Heart left ventricle (tissue), 16 donors: ENCODE data around the gene EGLN2. TPM values are rescaled to one million over a fixed set of nuclear protein-coding genes. Genes with fewer than 3 reads are reported as not detected.
A peak's percentile ranks its signal among the peaks of the same experiment; 100 is the strongest.

Experiments used
- ATAC-seq, 4 donors: fragments of 200-7000 bp; cut with Tn5 transposase; one replicate each; pipeline ENCODE4 v1.9.1; 2020 to 2022; ENCODE audit warnings: moderate library complexity in 4 of 4, mild to moderate bottlenecking in 3 of 4, moderate number of reproducible peaks in 1 of 4
- DNase-seq, 5 donors: peaks; one replicate each; pipeline ENCODE4 v3.0.0-alpha.2; 2020
- H3K27ac ChIP-seq, 12 donors: fragments of 200-600 bp; sonication (generic) in 4 of 12; one replicate each; pipeline versions ENCODE4 v1.5.0 to v1.8.0; 2016 to 2022; ENCODE audit warnings: mild to moderate bottlenecking in 2 of 12
- H3K27me3 ChIP-seq, 9 donors: fragments of 200-600 bp; sonication (generic) in 2 of 9; one replicate each; pipeline versions ENCODE4 v1.5.1 to v1.8.0; 2016 to 2022; ENCODE audit warnings: mild to moderate bottlenecking in 3 of 9
- H3K36me3 ChIP-seq, 9 donors: fragments of 200-600 bp; sonication (generic) in 2 of 9; one replicate each; pipeline versions ENCODE4 v1.5.0 to v1.8.0; 2018 to 2022; ENCODE audit warnings: mild to moderate bottlenecking in 2 of 9
- H3K4me1 ChIP-seq, 12 donors: fragments of 200-600 bp; sonication (generic) in 4 of 12; one replicate each; pipeline versions ENCODE4 v1.5.0 to v1.8.0; 2016 to 2022; ENCODE audit warnings: mild to moderate bottlenecking in 3 of 12
- H3K4me3 ChIP-seq, 12 donors: fragments of 200-600 bp; sonication (generic) in 4 of 12; one replicate each; pipeline versions ENCODE4 v1.5.0 to v1.8.0; 2017 to 2022; ENCODE audit warnings: mild to moderate bottlenecking in 9 of 12, moderate library complexity in 4 of 12
- H3K9me3 ChIP-seq, 12 donors: fragments of 200-600 bp; sonication (generic) in 4 of 12; one replicate each; pipeline versions ENCODE4 v1.5.0 to v1.8.0; 2016 to 2022; ENCODE audit warnings: mild to moderate bottlenecking in 1 of 12
- POLR2A ChIP-seq, 2 donors: fragments of 450-650 bp; IDR thresholded peaks; one replicate each; pipeline ENCODE4 v1.6.1; 2017; ENCODE audit warnings: antibody characterized with exemption in 2 of 2, mild to moderate bottlenecking in 2 of 2, moderate library complexity in 2 of 2
- WGBS, 4 donors: extraction: QIAGEN DNeasy Blood & Tissue Kit in 2 of 4; methylation state at CpG; one replicate each; pipeline versions ENCODE4 v1.1.5 to v1.1.7; 2013 to 2018; 5-methylcytosine and 5-hydroxymethylcytosine counted together
- intact Hi-C, 10 donors: fragments of 100-400 bp; cut with DNase I; formaldehyde crosslinking; loops; one replicate each; pipeline versions ENCODE4 v1.11.1 to v1.14.2; 2022
- polyA plus RNA-seq, 2 donors: library from polyadenylated mRNA; stranded (reverse); fragments of 200-250 nt; gene quantifications; one replicate each; pipeline ENCODE4 v1.2.3, GENCODE V29; 2013
- total RNA-seq, 9 donors: library from RNA; depleted of rRNA in 2 of 9; stranded (reverse); fragments of >200 nt in 2 of 9; fragmentation: NEBNext Ultra II Directional in 3 of 9; extraction: Animal tissue kit (Norgen Biotek cat#: 25700) in 3 of 9; gene quantifications; one replicate each; pipeline versions ENCODE4 v1.1.0 to v1.2.4, GENCODE V29; 2016 to 2023
- TF ChIP-seq, protein P1 (sequence below), 12 donors: fragments of 200-600 bp; sonication (generic) in 4 of 12; IDR thresholded peaks; one replicate each; pipeline versions ENCODE4 v1.5.0 to v1.8.0; 2018 to 2022; ENCODE audit warnings: antibody characterized with exemption in 12 of 12, mild to moderate bottlenecking in 5 of 12
- donor health status: ischemic (EF 13 %, LVEDD 7.1; RV severe dilation, severe dysfunction).
- donor health status: healthy with polysubstance abuse.
- donor health status: DM: no; HTN: yes; CAD: no.
- donor health status: DM: no; HTN: no; CAD: no.
- donor health status: ischemic (EF 25% LVEDD 6.9; RV normal size, moderate dysfunction).
- donor health status: ischemic (EF 25% LVEDD 5.7; RV mildly dilated, moderate dysfunction).
- donor health status: healthy.
- donor health status: DM: yes; HTN: yes; CAD: no.
- donor health status: ischemic (EF 35%, LVEDD 5.7; RV mildly dilated, moderate dysfunction).
- donor health status: nonischemic (EF 11% LVEDD 7.7; RV severe dilation, severe dysfunction).
- donor health status: DM: yes; HTN: yes; CAD: no.
- donor health status: PGD.
- donor health status: ischemic (EF 29% LVEDD 5.4; RV normal size, mild dysfunction).
- donor health status: nonischemic (EF 23%, LVEDD 6.1; RV moderate dilation, normal function).

The EGLN2 gene
- total and polyA plus RNA-seq, 11 donors, result 38.1 to 91.8 (median 50.5) TPM

DNA sequence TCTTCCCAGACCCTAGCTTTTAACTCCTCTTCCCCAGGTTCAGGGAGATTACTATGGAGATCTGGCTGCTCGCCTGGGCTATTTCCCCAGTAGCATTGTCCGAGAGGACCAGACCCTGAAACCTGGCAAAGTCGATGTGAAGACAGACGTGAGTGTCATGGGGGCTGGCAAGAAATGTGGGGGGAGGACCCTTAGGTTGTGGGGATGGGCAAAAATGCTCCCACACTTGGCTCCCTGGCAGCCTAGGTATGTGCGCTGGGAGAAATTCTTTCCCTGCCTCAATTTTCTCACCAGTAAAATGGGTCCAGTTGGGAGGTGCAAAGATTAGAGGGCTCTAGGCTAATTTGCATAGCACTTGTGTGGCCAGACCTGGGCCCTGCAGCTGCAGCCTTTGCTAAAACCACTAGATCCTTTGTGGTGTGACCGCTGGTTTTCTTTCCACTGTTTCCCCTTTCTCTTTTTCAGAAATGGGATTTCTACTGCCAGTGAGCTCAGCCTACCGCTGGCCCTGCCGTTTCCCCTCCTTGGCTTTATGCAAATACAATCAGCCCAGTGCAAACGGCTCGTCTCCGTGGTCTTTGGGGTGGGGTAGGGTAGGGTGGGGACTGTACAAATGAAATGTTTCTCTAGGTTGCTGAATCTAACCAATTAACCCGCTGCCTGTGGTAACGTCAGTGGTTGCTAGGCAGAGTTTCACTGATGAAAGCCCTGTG, 21.9 kb upstream of the EGLN2 start:
- H3K4me1 ChIP-seq, result peaks cover 0 to 25% (median 13%) of the 10 kb centered on the region in 12 donors
- peak; percentile 86 to 91 (median 90) for DNase-seq
- H3K9me3 ChIP-seq, result no peaks in the 10 kb centered on the region
- TF ChIP-seq, protein P1, sequence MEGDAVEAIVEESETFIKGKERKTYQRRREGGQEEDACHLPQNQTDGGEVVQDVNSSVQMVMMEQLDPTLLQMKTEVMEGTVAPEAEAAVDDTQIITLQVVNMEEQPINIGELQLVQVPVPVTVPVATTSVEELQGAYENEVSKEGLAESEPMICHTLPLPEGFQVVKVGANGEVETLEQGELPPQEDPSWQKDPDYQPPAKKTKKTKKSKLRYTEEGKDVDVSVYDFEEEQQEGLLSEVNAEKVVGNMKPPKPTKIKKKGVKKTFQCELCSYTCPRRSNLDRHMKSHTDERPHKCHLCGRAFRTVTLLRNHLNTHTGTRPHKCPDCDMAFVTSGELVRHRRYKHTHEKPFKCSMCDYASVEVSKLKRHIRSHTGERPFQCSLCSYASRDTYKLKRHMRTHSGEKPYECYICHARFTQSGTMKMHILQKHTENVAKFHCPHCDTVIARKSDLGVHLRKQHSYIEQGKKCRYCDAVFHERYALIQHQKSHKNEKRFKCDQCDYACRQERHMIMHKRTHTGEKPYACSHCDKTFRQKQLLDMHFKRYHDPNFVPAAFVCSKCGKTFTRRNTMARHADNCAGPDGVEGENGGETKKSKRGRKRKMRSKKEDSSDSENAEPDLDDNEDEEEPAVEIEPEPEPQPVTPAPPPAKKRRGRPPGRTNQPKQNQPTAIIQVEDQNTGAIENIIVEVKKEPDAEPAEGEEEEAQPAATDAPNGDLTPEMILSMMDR (IDR thresholded peaks at IDR 0.05), result no peak
- TF ChIP-seq POLR2A (IDR thresholded peaks at IDR 0.05), result no peak
- peak overlapping the region; percentile 89 to 100 (median 98) for H3K27ac ChIP-seq
- peak; percentile 81 to 90 (median 86) for ATAC-seq
- peaks cover 0 to 8% (median 0%) of the 10 kb centered on the region in 9 donors for H3K36me3 ChIP-seq
- H3K27me3 ChIP-seq, result no peaks in the 10 kb centered on the region
- intact Hi-C loops, result loop anchor here in 2 of 10 donors (1.0 to 2.0 kb wide), 2 partner anchors 26 to 114 kb away; partner anchors contain the start of genes ACTMAP (in 1 of the 2) and SNRPA (in 1 of the 2)
- WGBS, 4 donors, result 12 to 13% (median 13%) methylated on average over 12 to 13 of the region's 13 CpGs
- peak overlapping the region; percentile 47 to 94 (median 74) for H3K4me3 ChIP-seq

DNA sequence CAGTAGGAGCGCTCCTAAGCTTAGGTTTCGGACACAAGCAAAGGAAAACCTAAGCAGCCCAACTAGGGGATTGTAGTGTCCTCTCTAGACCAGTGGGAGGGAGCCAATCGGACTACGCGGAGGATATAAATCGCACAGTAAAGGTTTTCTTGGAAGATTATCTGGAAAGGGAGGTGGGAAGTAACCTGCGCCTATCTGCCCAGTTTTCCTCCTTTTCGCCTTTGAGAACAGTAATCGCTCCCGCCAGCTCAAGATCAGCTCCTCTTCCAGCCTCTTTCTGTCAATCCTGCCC, 21.4 kb upstream of the EGLN2 start:
- H3K36me3 ChIP-seq, result peaks cover 0 to 13% (median 0%) of the 10 kb centered on the region in 9 donors
- DNase-seq (no peak), ATAC-seq (no peak)
- peak overlapping the region; percentile 47 to 94 (median 74) for H3K4me3 ChIP-seq
- TF ChIP-seq, protein P1 (IDR thresholded peaks at IDR 0.05), result no peak
- TF ChIP-seq POLR2A (IDR thresholded peaks at IDR 0.05), result no peak
- peak overlapping the region; percentile 89 to 100 (median 98) for H3K27ac ChIP-seq
- no peaks in the 10 kb centered on the region for H3K9me3 ChIP-seq
- intact Hi-C loops, result loop anchor here in 2 of 10 donors (1.0 to 2.0 kb wide), 2 partner anchors 27 to 114 kb away; partner anchors contain the start of genes ACTMAP (in 1 of the 2) and SNRPA (in 1 of the 2)
- WGBS, 4 donors, result 0 to 1% (median 1%) methylated on average over 10 of the region's 10 CpGs
- no peaks in the 10 kb centered on the region for H3K27me3 ChIP-seq
- H3K4me1 ChIP-seq, result peaks cover 0 to 25% (median 13%) of the 10 kb centered on the region in 12 donors

DNA sequence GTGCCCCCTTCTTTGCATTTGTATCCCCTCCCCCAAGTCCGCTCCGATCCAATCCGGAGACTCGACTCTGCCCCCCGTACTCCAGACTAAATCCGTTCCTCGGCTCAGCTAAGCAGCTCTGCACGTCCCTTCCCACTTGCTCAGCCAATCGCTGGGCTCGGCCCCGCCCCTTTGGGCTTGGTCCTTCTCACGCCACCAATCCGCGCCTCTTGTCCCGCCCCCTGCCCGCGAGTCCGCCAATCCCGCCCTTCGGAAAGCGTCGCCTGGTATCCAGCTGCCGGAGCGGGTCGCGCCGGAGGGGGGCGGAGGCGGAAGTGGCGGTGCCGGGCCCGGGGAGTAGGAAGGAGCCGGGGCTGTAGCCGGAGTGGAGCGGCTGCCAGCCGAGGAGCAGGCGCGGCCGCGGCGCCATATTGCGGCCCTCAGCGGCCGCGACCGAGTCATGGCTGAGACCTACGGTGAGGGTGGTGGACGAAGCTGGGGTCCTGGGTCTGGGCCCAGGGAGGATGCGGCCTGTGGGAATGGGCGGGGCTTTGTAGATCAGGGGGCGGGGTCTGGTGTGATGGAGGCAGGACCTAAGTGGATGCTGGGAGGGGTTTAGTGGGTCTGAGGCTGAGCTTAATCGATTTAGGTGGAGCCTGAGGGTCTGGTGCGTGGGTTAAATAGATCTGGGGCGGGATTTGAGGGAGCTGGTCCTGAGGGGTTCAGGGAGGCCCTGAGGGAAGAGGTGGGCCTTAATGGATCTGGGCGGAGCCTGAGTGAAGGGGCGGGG, 20.9 kb upstream of the EGLN2 start, which contains the start of gene RAB4B:
RAB4B (plus strand) TSS at position 311 of the 769 bp plus-strand sequence; CDS start at position 440, 129 bp downstream.
- WGBS, 4 donors, result 1% methylated on average over 24 to 56 of the region's 56 CpGs
- no peaks in the 10 kb centered on the region for H3K27me3 ChIP-seq
- ATAC-seq, result peak; percentile 95 to 98 (median 97)
- peak within 1 kb of the TSS; percentile 67 to 94 (median 74) for H3K4me3 ChIP-seq
- peaks cover 0 to 25% (median 13%) of the 10 kb centered on the region in 12 donors for H3K4me1 ChIP-seq
- H3K36me3 ChIP-seq, result peaks cover 0 to 14% (median 0%) of the 10 kb centered on the region in 9 donors
- TF ChIP-seq, protein P1 (IDR thresholded peaks at IDR 0.05), result peak in 2 of 12 donors; percentile 11 to 14
- peak; percentile 23 to 84 for TF ChIP-seq POLR2A (IDR thresholded peaks at IDR 0.05)
- H3K27ac ChIP-seq, result peak within 1 kb of the TSS; percentile 89 to 100 (median 98)
- H3K9me3 ChIP-seq, result no peaks in the 10 kb centered on the region
- intact Hi-C loops, result loop anchor here in 4 of 10 donors (1.0 to 2.0 kb wide), 4 partner anchors 20 to 115 kb away; partner anchors contain the start of genes ACTMAP (in 3 of the 4) and SNRPA (in 2 of the 4)
- DNase-seq, result peak; percentile 100
